Left lung (tissue), 10 donors: ENCODE data around the gene ZBTB17. TPM values are rescaled to one million over a fixed set of nuclear protein-coding genes. Genes with fewer than 3 reads are reported as not detected.
A peak's percentile ranks its signal among the peaks of the same experiment; 100 is the strongest.

ENCODE experiments used
- ATAC-seq: fragments of 200-7000 bp; cut with Tn5 transposase; one replicate; pipeline ENCODE4 v1.9.1; 2020; ENCODE audit warnings: moderate library complexity
- DNase-seq, 4 donors: peaks; one replicate each; pipeline ENCODE4 v3.0.0-alpha.2; 2013 to 2020
- H3K27ac ChIP-seq, 2 donors: fragments of 200-600 bp; sonication (generic) in 1 of 2; one replicate each; pipeline versions ENCODE4 v1.5.0 to v1.8.0; 2020 to 2021
- H3K27me3 ChIP-seq, 2 donors: fragments of 200-600 bp; sonication (generic) in 1 of 2; one replicate each; pipeline versions ENCODE4 v1.5.0 to v1.8.0; 2020 to 2021
- H3K36me3 ChIP-seq, 2 donors: fragments of 200-600 bp; sonication (generic) in 1 of 2; one replicate each; pipeline versions ENCODE4 v1.5.0 to v1.8.0; 2020 to 2021
- H3K4me1 ChIP-seq, 2 donors: fragments of 200-600 bp; one replicate each; pipeline ENCODE4 v1.8.0; 2021
- H3K4me3 ChIP-seq, 2 donors: fragments of 200-600 bp; sonication (generic) in 1 of 2; one replicate each; pipeline versions ENCODE4 v1.5.0 to v1.8.0; 2020 to 2021; ENCODE audit warnings: mild to moderate bottlenecking in 1 of 2
- H3K9me3 ChIP-seq, 2 donors: fragments of 200-600 bp; sonication (generic) in 1 of 2; one replicate each; pipeline versions ENCODE4 v1.5.0 to v1.8.0; 2020 to 2021
- CTCF ChIP-seq, 2 donors: fragments of 200-600 bp; sonication (generic) in 1 of 2; IDR thresholded peaks; one replicate each; pipeline versions ENCODE4 v1.5.0 to v1.8.0; 2021; ENCODE audit warnings: antibody characterized with exemption in 2 of 2
- intact Hi-C, 2 donors: fragments of 100-400 bp; cut with DNase I; formaldehyde crosslinking; loops; one replicate each; pipeline versions ENCODE4 v1.11.2 to v1.14.2; 2022
- polyA plus RNA-seq, 6 donors: library from polyadenylated mRNA; unstranded; fragments of 120-200 nt; gene quantifications; one replicate each; pipeline ENCODE4 v1.2.1, GENCODE V29; 2013; ENCODE audit not compliant: insufficient read length in 6 of 6
- total RNA-seq, 2 donors: library from RNA; stranded (reverse); fragmentation: NEBNext Ultra II Directional; extraction: Animal tissue kit (Norgen Biotek cat#: 25700); gene quantifications; one replicate each; pipeline ENCODE4 v1.2.1, GENCODE V29; 2021
- donor health status: DM: no; HTN: yes; CAD: no.
- donor health status: DM: no; HTN: no; CAD: no.

The ZBTB17 gene
- total and polyA plus RNA-seq, 8 donors = 27.4 to 46.5 (median 33.1) TPM

GRCh38 chr1:15969321-15969880 is 6.5 kb downstream of the ZBTB17 start:
- Histone ChIP-seq H3K4me1 (peaks cover 9 to 55% of the 10 kb centered on the region in 2 donors), H3K27me3 (no peaks in the 10 kb centered on the region), H3K36me3 (peaks cover 5 to 46% of the 10 kb centered on the region in 2 donors), H3K4me3 (no peak overlapping the region), H3K9me3 (no peaks in the 10 kb centered on the region), H3K27ac (no peak overlapping the region)
- no peak for DNase-seq
- intact Hi-C loops = no loop called here
- ATAC-seq = no peak
- TF ChIP-seq CTCF (IDR thresholded peaks at IDR 0.05) = no peak

- no peaks in the 10 kb centered on the region for H3K27me3 ChIP-seq
- no peak overlapping the region for H3K4me3 ChIP-seq
- TF ChIP-seq CTCF (IDR thresholded peaks at IDR 0.05) = no peak
- DNase-seq = no peak
- H3K4me1 ChIP-seq = peaks cover 9 to 60% of the 10 kb centered on the region in 2 donors
- peaks cover 5 to 43% of the 10 kb centered on the region in 2 donors for H3K36me3 ChIP-seq
- intact Hi-C loops = no loop called here
- no peak for ATAC-seq
- H3K27ac ChIP-seq = peak overlapping the region in 1 of 2 donors; percentile 13
- no peaks in the 10 kb centered on the region for H3K9me3 ChIP-seq
Observed at GRCh38 chr1:15968172-15968571, 7.7 kb downstream of the ZBTB17 start.

- H3K4me1 ChIP-seq = peaks cover 9 to 69% of the 10 kb centered on the region in 2 donors
- no peak overlapping the region for H3K4me3 ChIP-seq
- intact Hi-C loops = no loop called here
- no peaks in the 10 kb centered on the region for H3K27me3 ChIP-seq
- no peak for DNase-seq
- no peak for ATAC-seq
- peak overlapping the region in 1 of 2 donors; percentile 81 for H3K27ac ChIP-seq
- no peaks in the 10 kb centered on the region for H3K9me3 ChIP-seq
- TF ChIP-seq CTCF (IDR thresholded peaks at IDR 0.05) = no peak
- peaks cover 0 to 38% of the 10 kb centered on the region in 2 donors for H3K36me3 ChIP-seq
Observed at GRCh38 chr1:15966956-15967344, 9.0 kb downstream of the ZBTB17 start.

- Histone ChIP-seq H3K4me1 (peaks cover 9 to 65% of the 10 kb centered on the region in 2 donors), H3K9me3 (no peaks in the 10 kb centered on the region), H3K36me3 (peaks cover 0 to 40% of the 10 kb centered on the region in 2 donors), H3K27ac (peak overlapping the region; percentile 70 to 81), H3K4me3 (no peak overlapping the region), H3K27me3 (no peaks in the 10 kb centered on the region)
- TF ChIP-seq CTCF (IDR thresholded peaks at IDR 0.05) = no peak
- ATAC-seq = peak; percentile 77
- intact Hi-C loops = no loop called here
- DNase-seq = no peak
Observed at GRCh38 chr1:15966081-15966955, 9.6 kb downstream of the ZBTB17 start.

- Histone ChIP-seq H3K9me3 (no peaks in the 10 kb centered on the region), H3K4me3 (no peak overlapping the region), H3K27me3 (no peaks in the 10 kb centered on the region), H3K36me3 (peaks cover 0 to 35% of the 10 kb centered on the region in 2 donors), H3K27ac (peak overlapping the region in 1 of 2 donors; percentile 81), H3K4me1 (peaks cover 9 to 65% of the 10 kb centered on the region in 2 donors)
- DNase-seq (no peak), ATAC-seq (peak; percentile 67)
- TF ChIP-seq CTCF (IDR thresholded peaks at IDR 0.05) = no peak
- intact Hi-C loops = no loop called here
Observed at GRCh38 chr1:15965228-15965767, 10.6 kb downstream of the ZBTB17 start.
